Neuronal stem cell (in vitro differentiated cells): ENCODE measurements around the gene TCP1.
"Not testable (repeated sequence)": the region's sequence is repeated elsewhere in the genome, so short reads cannot be mapped to it uniquely, and the experiment has no call there.

ENCODE experiments used
- DNase-seq: peaks from one replicate; pipeline ENCODE4 v3.0.0-alpha.2; 2013; ENCODE audit warnings: low spot score
- H2AFZ ChIP-seq: one replicate; pipeline ENCODE4 v1.6.1; 2013; ENCODE audit warnings: mild to moderate bottlenecking, low read length, inconsistent platforms
- H2AK5ac ChIP-seq: 2 replicates; pipeline ENCODE4 v1.6.1; 2013; ENCODE audit warnings: low read depth, mild to moderate bottlenecking, inconsistent platforms, low read length, moderate library complexity, mixed read lengths
- H2BK120ac ChIP-seq: 2 replicates; pipeline ENCODE4 v1.6.1; 2013; ENCODE audit warnings: low read depth, mild to moderate bottlenecking, inconsistent platforms, low read length, moderate library complexity, mixed read lengths
- H2BK12ac ChIP-seq: one replicate; pipeline ENCODE4 v1.6.1; 2013; ENCODE audit warnings: low read length, inconsistent platforms
- H2BK15ac ChIP-seq: 2 replicates; pipeline ENCODE4 v1.6.1; 2013; ENCODE audit warnings: mild to moderate bottlenecking, low read length, inconsistent platforms, mixed read lengths
- H2BK5ac ChIP-seq: one replicate; pipeline ENCODE4 v1.6.1; 2013; ENCODE audit warnings: inconsistent platforms, mild to moderate bottlenecking, low read length, moderate library complexity
- H3K14ac ChIP-seq: one replicate; pipeline ENCODE4 v1.6.1; 2013; ENCODE audit warnings: low read length, inconsistent platforms
- H3K18ac ChIP-seq: 2 replicates; pipeline ENCODE4 v1.6.1; 2013; ENCODE audit warnings: low read length, inconsistent platforms
- H3K23ac ChIP-seq: 2 replicates; pipeline ENCODE4 v1.6.1; 2013; ENCODE audit warnings: low read depth, mild to moderate bottlenecking, mixed read lengths, low read length, inconsistent platforms; ENCODE audit not compliant: poor library complexity
- H3K27ac ChIP-seq: replicated peaks from 3 replicates; pipeline ENCODE4 v1.5.1; 2013; ENCODE audit warnings: low read length, inconsistent platforms
- H3K27me3 ChIP-seq, 3 experiments: 2 replicates each; pipeline ENCODE4 v1.6.1; 2013; ENCODE audit warnings: low read length in 3 of 3, mild to moderate bottlenecking in 2 of 3, inconsistent platforms in 1 of 3, low read depth in 1 of 3, mixed read lengths in 1 of 3, moderate library complexity in 1 of 3; ENCODE audit not compliant: control insufficient read depth in 3 of 3, insufficient read depth in 3 of 3
- H3K36me3 ChIP-seq, 2 donors: replicated peaks in 1 of 2; 2 replicates each; pipeline ENCODE4 v1.6.1; 2013; ENCODE audit warnings: low read length in 2 of 2; ENCODE audit not compliant: control insufficient read depth in 2 of 2, insufficient read depth in 2 of 2
- H3K4ac ChIP-seq: 2 replicates; pipeline ENCODE4 v1.6.1; 2013; ENCODE audit warnings: inconsistent platforms, mild to moderate bottlenecking, low read length, moderate library complexity
- H3K4me1 ChIP-seq, 2 donors: 1 replicate in 1 of 2; 2 replicates in 1 of 2; pipeline ENCODE4 v1.6.1; 2013; ENCODE audit warnings: low read length in 2 of 2, low read depth in 1 of 2; ENCODE audit not compliant: control insufficient read depth in 2 of 2, insufficient read depth in 1 of 2
- H3K4me2 ChIP-seq: one replicate; pipeline ENCODE4 v1.6.1; 2013; ENCODE audit warnings: mild to moderate bottlenecking, low read length, inconsistent platforms; ENCODE audit not compliant: insufficient read depth, poor library complexity, severe bottlenecking
- H3K4me3 ChIP-seq, 2 donors: 2 replicates each; pipeline ENCODE4 v1.5.1; 2013; ENCODE audit warnings: low read length in 2 of 2, mild to moderate bottlenecking in 2 of 2, inconsistent platforms in 1 of 2, moderate library complexity in 1 of 2
- H3K79me1 ChIP-seq: one replicate; pipeline ENCODE4 v1.6.1; 2013; ENCODE audit warnings: low read depth, mild to moderate bottlenecking, inconsistent platforms, low read length, moderate library complexity
- H3K9ac ChIP-seq: one replicate; pipeline ENCODE4 v1.6.1; 2013; ENCODE audit warnings: mild to moderate bottlenecking, low read depth, low read length, inconsistent platforms; ENCODE audit not compliant: poor library complexity
- H3K9me3 ChIP-seq, 2 donors: replicated peaks in 1 of 2; 2 replicates each; pipeline versions ENCODE3 to v1.6.1; 2013; ENCODE audit warnings: low read length in 2 of 2, mild to moderate bottlenecking in 2 of 2, inconsistent platforms in 1 of 2, low read depth in 1 of 2, mixed read lengths in 1 of 2, moderate library complexity in 1 of 2; ENCODE audit not compliant: control insufficient read depth in 2 of 2, insufficient read depth in 1 of 2
- H4K8ac ChIP-seq: one replicate; pipeline ENCODE4 v1.6.1; 2013; ENCODE audit warnings: low read depth, mild to moderate bottlenecking, inconsistent platforms, low read length, moderate library complexity
- H4K91ac ChIP-seq: one replicate; pipeline ENCODE4 v1.6.1; 2013; ENCODE audit warnings: low read length, low read depth, mild to moderate bottlenecking, inconsistent platforms; ENCODE audit not compliant: poor library complexity
- WGBS, 2 donors: extraction: QIAGEN DNeasy Blood & Tissue Kit; methylation state at CpG; one replicate each; pipeline ENCODE4 v1.1.7; 2013; ENCODE audit warnings: missing lambda C conversion rate in 2 of 2, mixed read lengths in 1 of 2; ENCODE audit not compliant: insufficient read length in 2 of 2, insufficient replicate concordance in 1 of 2; ENCODE audit errors: extremely low coverage in 2 of 2; 5-methylcytosine and 5-hydroxymethylcytosine counted together

Gene TCP1

GRCh38 chr6:159817951-159818739 is 28.7 kb upstream of the TCP1 start:
- Histone ChIP-seq H2BK15ac (no peak overlapping the region), H4K8ac (no peak overlapping the region), H3K4me1 (peaks cover 8% of the 10 kb centered on the region in 2 donors), H3K23ac (no peak overlapping the region), H3K36me3 (no peaks in the 10 kb centered on the region), H3K14ac (no peak overlapping the region), H3K27ac (no peak overlapping the region), H3K9ac (no peak overlapping the region), H3K4me3 (no peak overlapping the region), H3K27me3 (peaks cover 0 to 3% (median 0%) of the 10 kb centered on the region in 3 experiments), H3K4me2 (no peak overlapping the region), H2AFZ (no peak overlapping the region), H3K79me1 (no peaks in the 10 kb centered on the region), H3K9me3 (no peaks in the 10 kb centered on the region), H3K18ac (no peak overlapping the region), H2BK120ac (no peak overlapping the region), H3K4ac (no peak overlapping the region), H2AK5ac (no peak overlapping the region), H4K91ac (no peak overlapping the region), H2BK12ac (no peak overlapping the region), H2BK5ac (no peak overlapping the region)
- WGBS, 2 donors = no CpG with 5 or more reads among the region's 23 CpGs
- no peak for DNase-seq

- not testable (repeated sequence) for H3K14ac ChIP-seq, H2BK5ac ChIP-seq, H4K8ac ChIP-seq, H4K91ac ChIP-seq, H3K9me3 ChIP-seq, H2AFZ ChIP-seq, H3K4me1 ChIP-seq, H3K27me3 ChIP-seq, H3K9ac ChIP-seq, H2BK15ac ChIP-seq, H3K4me3 ChIP-seq, H3K18ac ChIP-seq, H3K23ac ChIP-seq, H2AK5ac ChIP-seq, DNase-seq, H2BK120ac ChIP-seq, H2BK12ac ChIP-seq, H3K4ac ChIP-seq, H3K27ac ChIP-seq, H3K4me2 ChIP-seq, H3K36me3 ChIP-seq, H3K79me1 ChIP-seq
- WGBS, 2 donors = no CpG with 5 or more reads among the region's 3 CpGs
Measured at GRCh38 chr6:159816775-159817174, 27.4 kb upstream of the TCP1 start.

- no peak overlapping the region for H3K4me3 ChIP-seq
- DNase-seq = no peak
Measured at GRCh38 chr6:159815410-159815809, 26.0 kb upstream of the TCP1 start.

GRCh38 chr6:159813781-159814180 is 24.4 kb upstream of the TCP1 start:
- peak overlapping the region; percentile 17 for H2AK5ac ChIP-seq

More at GRCh38 chr6:159815410-159815809, 26.0 kb upstream of the TCP1 start:
- H3K27ac ChIP-seq = no peak overlapping the region
- H2BK120ac ChIP-seq = no peak overlapping the region
- peaks cover 11 to 12% of the 10 kb centered on the region in 2 donors for H3K4me1 ChIP-seq
- H3K4me2 ChIP-seq = no peak overlapping the region
- H3K36me3 ChIP-seq = no peaks in the 10 kb centered on the region
- H2AK5ac ChIP-seq = no peak overlapping the region
- no peak overlapping the region for H2BK12ac ChIP-seq
- H2BK5ac ChIP-seq = no peak overlapping the region
- H3K18ac ChIP-seq = no peak overlapping the region
- no CpG with 5 or more reads among the region's 6 CpGs for WGBS, 2 donors
- H2BK15ac ChIP-seq = no peak overlapping the region
- no peak overlapping the region for H4K91ac ChIP-seq
- no peak overlapping the region for H3K23ac ChIP-seq
- peaks cover 0 to 3% (median 0%) of the 10 kb centered on the region in 3 experiments for H3K27me3 ChIP-seq
- H3K4ac ChIP-seq = no peak overlapping the region
- H2AFZ ChIP-seq = no peak overlapping the region
- no peak overlapping the region for H4K8ac ChIP-seq
- no peaks in the 10 kb centered on the region for H3K9me3 ChIP-seq
- no peak overlapping the region for H3K14ac ChIP-seq
- H3K79me1 ChIP-seq = no peaks in the 10 kb centered on the region
- H3K9ac ChIP-seq = no peak overlapping the region

More at GRCh38 chr6:159813781-159814180, 24.4 kb upstream of the TCP1 start:
- Histone ChIP-seq H3K23ac (no peak overlapping the region), H3K9ac (no peak overlapping the region), H3K9me3 (no peaks in the 10 kb centered on the region), H2BK5ac (no peak overlapping the region), H4K91ac (peak overlapping the region; percentile 11), H3K18ac (peak overlapping the region; percentile 59), H3K27me3 (no peaks in the 10 kb centered on the region), H3K36me3 (no peaks in the 10 kb centered on the region), H3K27ac (no peak overlapping the region), H3K4me1 (peaks cover 5 to 6% of the 10 kb centered on the region in 2 donors), H3K4me3 (no peak overlapping the region), H3K4me2 (no peak overlapping the region), H2BK15ac (no peak overlapping the region), H4K8ac (no peak overlapping the region), H2AFZ (no peak overlapping the region), H3K4ac (no peak overlapping the region), H2BK12ac (no peak overlapping the region), H3K14ac (peak overlapping the region; percentile 5), H3K79me1 (no peaks in the 10 kb centered on the region), H2BK120ac (no peak overlapping the region)
- no CpG with 5 or more reads among the region's 9 CpGs for WGBS, 2 donors
- no peak for DNase-seq
